HEK293 (cell line): ENCODE measurements around the gene CNIH3.

Experiments used
- KLF1 ChIP-seq: fragments of 450-650 bp; formaldehyde crosslinking; IDR thresholded peaks from 2 replicates; pipeline ENCODE4 v1.5.1; 2016; ENCODE audit warnings: missing biosample characterization, missing genetic modification characterization
- KLF7 ChIP-seq: fragments of 450-650 bp; formaldehyde crosslinking; IDR thresholded peaks from 2 replicates; pipeline ENCODE4 v1.5.1; 2016; ENCODE audit warnings: missing biosample characterization, missing genetic modification characterization, borderline replicate concordance
- ZNF404 ChIP-seq: fragments of 450-650 bp; formaldehyde crosslinking; IDR thresholded peaks from 2 replicates; pipeline ENCODE4 v1.5.1; 2017; ENCODE audit warnings: missing biosample characterization, missing genetic modification characterization
- ZNF596 ChIP-seq: fragments of 450-650 bp; IDR thresholded peaks from 2 replicates; pipeline ENCODE4 v1.5.0; 2018; ENCODE audit warnings: missing biosample characterization, mild to moderate bottlenecking, missing genetic modification characterization, moderate library complexity
- ZNF621 ChIP-seq: fragments of 450-650 bp; formaldehyde crosslinking; IDR thresholded peaks from 2 replicates; pipeline ENCODE4 v1.5.1; 2017; ENCODE audit warnings: missing biosample characterization, missing genetic modification characterization

DNA sequence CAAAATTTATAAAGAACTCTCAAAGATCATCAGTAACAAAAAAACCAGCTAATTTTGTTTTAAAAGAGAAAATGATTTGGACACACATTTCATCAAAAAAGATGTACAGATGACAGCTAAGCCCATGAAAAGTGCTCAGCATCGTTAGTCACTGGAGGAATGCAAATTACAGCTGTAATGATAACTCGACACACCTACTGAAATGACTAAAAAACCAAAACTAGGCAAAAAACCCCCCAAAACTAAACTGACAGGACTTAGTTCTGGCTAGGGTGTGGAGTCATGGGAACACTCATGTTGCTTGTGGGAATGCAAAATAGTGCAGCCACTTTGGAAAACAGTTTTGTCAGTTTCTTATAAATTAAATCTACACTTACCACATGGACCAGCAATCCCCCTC is 59.5 kb downstream of the CNIH3 start:
- TF ChIP-seq KLF7 (tag by site-specific recombination) (no peak), ZNF596 (tag by site-specific recombination) (no peak), ZNF404 (tag by site-specific recombination) (no peak), KLF1 (tag by site-specific recombination) (no peak), ZNF621 (tag by site-specific recombination) (no peak)
